ENCODE data around the gene PHEX. TPM values are rescaled to one million over a fixed set of nuclear protein-coding genes. Genes with fewer than 3 reads are reported as not detected.

PHEX gene
- total RNA-seq, result 0.53 TPM
- 0.10 TPM for polyA plus RNA-seq

DNA sequence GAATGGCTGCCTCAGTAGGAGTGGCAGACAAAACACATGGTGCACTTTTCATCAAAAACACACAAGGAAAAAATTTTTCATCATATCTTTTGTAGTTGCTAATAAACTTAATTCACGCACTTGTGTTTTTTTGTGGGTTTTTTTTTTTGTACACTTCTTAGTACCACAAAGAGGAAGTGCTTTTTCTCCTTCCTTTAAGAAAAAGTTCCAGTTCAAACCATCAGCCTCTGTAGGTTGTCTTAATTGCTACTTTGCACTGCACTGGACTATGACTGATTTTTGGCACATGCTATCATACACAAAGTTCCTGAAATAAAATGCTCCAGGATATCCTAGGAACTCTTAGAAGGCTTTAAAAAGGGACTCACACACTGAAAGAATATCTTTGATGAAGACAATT, at the start of gene PHEX:
Gene PHEX, plus strand, starts transcription at position 242 of the 400 bp plus-strand sequence. CDS start 681 bp downstream, outside the sequence.
- no peak for DNase-seq (ENCODE audit: extremely low spot score)
- Histone ChIP-seq H3K36me3 (ENCODE audit: insufficient read depth) (no peaks in the 10 kb centered on the region), H3K27ac (ENCODE audit: low read depth) (no peak within 1 kb of the TSS), H3K4me3 (ENCODE audit: low read depth, low read length) (no peak within 1 kb of the TSS), H3K4me1 (ENCODE audit: insufficient read depth) (no peaks in the 10 kb centered on the region)
- 68% methylated on average over 1 of the region's 1 CpG for WGBS

DNA sequence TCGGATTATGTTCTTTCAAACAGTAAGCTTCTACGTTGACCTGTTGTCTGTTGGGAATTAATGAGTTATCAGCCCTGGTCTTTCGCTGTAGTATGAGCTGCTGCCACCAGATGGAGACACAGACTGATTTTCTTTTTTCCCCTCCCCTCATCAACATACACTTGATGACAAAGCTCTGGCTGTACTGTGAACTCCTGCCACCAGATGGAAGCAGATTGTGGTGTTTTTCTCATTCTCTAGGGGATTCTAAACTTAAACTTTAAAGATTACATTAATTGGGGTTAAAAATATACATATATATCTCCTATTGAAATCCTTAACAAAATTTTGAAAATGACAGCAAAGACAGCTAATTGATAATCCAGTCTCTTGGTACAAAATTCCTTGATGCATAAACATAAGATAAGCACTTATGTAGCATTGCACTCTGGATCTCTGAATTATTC, 46.8 kb upstream of the PHEX start:
- no peak overlapping the region for H3K4me3 ChIP-seq (ENCODE audit: low read depth, low read length)
- DNase-seq (ENCODE audit: extremely low spot score), result peak; percentile 51
- H3K4me1 ChIP-seq (ENCODE audit: insufficient read depth), result no peaks in the 10 kb centered on the region
- H3K36me3 ChIP-seq (ENCODE audit: insufficient read depth), result peaks cover 4% of the 10 kb centered on the region
- H3K27ac ChIP-seq (ENCODE audit: low read depth), result no peak overlapping the region
- WGBS, result 9% methylated on average over 3 of the region's 3 CpGs

GRCh38 chrX:21986596-21986995, 45.5 kb upstream of the PHEX start:
- peaks cover 4% of the 10 kb centered on the region for H3K36me3 ChIP-seq (ENCODE audit: insufficient read depth)
- 44% methylated on average over 1 of the region's 1 CpG for WGBS
- H3K4me3 ChIP-seq (ENCODE audit: low read depth, low read length), result no peak overlapping the region
- H3K27ac ChIP-seq (ENCODE audit: low read depth), result no peak overlapping the region
- H3K4me1 ChIP-seq (ENCODE audit: insufficient read depth), result no peaks in the 10 kb centered on the region
- DNase-seq (ENCODE audit: extremely low spot score), result no peak

DNA sequence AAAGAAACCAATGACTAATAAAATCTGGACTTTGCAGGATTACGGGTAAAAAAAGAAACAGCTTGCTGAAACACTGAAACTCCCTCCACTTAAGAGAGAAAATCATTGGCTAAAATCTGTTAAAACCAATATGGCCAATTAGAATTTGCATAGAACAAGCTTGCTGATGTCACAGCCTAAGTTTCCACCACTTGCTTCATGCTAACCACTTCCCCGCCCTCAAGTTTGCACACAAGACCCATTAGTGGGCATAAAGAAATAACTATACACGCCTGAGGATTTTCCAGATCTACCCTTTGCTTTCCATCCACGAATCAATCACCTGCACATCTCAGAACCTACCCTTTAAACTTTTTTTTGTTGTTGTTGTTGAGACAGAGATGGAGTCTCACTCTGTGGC, 42.7 kb upstream of the PHEX start:
- no peak for DNase-seq (ENCODE audit: extremely low spot score)
- no peaks in the 10 kb centered on the region for H3K4me1 ChIP-seq (ENCODE audit: insufficient read depth)
- no peak overlapping the region for H3K27ac ChIP-seq (ENCODE audit: low read depth)
- H3K4me3 ChIP-seq (ENCODE audit: low read depth, low read length), result no peak overlapping the region
- WGBS, result 93% methylated on average over 4 of the region's 4 CpGs
- H3K36me3 ChIP-seq (ENCODE audit: insufficient read depth), result peaks cover 4% of the 10 kb centered on the region

DNA sequence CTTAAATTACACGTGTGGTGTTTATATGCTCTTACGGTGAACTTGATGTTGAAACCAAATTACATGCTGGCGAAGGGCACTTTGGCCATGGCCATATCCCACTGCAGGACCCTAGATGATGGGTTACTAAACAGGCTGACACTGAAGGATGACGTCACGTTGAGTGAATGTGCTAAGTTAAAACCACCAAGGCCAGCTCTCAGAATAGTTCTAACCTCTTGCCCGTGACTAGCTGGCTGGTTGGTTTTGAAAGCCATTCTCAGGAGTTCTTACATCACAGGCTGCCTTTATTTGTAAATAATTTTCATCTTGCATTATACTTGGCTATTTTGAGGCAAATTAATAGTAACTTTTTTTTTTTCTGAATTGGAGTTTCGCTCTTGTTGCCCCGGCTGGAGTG, 41.3 kb upstream of the PHEX start:
- WGBS, result 92% methylated on average over 8 of the region's 8 CpGs
- no peak overlapping the region for H3K4me3 ChIP-seq (ENCODE audit: low read depth, low read length)
- H3K4me1 ChIP-seq (ENCODE audit: insufficient read depth), result no peaks in the 10 kb centered on the region
- no peak for DNase-seq (ENCODE audit: extremely low spot score)
- H3K36me3 ChIP-seq (ENCODE audit: insufficient read depth), result peaks cover 4% of the 10 kb centered on the region
- H3K27ac ChIP-seq (ENCODE audit: low read depth), result no peak overlapping the region

GRCh38 chrX:21991504-21991903, 40.6 kb upstream of the PHEX start:
- Histone ChIP-seq H3K4me3 (ENCODE audit: low read depth, low read length) (no peak overlapping the region), H3K27ac (ENCODE audit: low read depth) (no peak overlapping the region), H3K4me1 (ENCODE audit: insufficient read depth) (no peaks in the 10 kb centered on the region), H3K36me3 (ENCODE audit: insufficient read depth) (peaks cover 4% of the 10 kb centered on the region)
- 92% methylated on average over 3 of the region's 3 CpGs for WGBS
- no peak for DNase-seq (ENCODE audit: extremely low spot score)

DNA sequence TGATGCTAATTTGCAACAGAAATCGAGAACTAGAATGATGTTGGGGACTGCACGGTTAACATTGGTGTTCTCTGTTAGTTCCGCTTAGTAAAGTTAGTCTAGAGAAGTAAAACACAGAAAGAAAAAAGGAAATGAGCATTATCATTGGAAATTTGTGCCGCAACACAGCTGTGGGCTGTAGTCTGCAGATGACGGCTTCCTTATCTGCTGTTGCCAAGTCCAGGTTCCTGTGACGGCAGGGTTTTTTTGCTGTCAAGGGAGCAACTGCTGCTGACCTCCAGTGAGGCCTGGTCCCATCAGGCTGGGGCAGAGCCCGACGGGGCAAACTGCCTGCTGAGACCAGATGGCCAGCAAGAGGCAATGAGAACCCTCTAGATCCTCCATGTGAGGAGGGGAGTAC, 38.9 kb upstream of the PHEX start:
- Histone ChIP-seq H3K27ac (ENCODE audit: low read depth) (no peak overlapping the region), H3K4me1 (ENCODE audit: insufficient read depth) (no peaks in the 10 kb centered on the region), H3K4me3 (ENCODE audit: low read depth, low read length) (no peak overlapping the region), H3K36me3 (ENCODE audit: insufficient read depth) (peaks cover 3% of the 10 kb centered on the region)
- WGBS, result 71% methylated on average over 8 of the region's 8 CpGs
- DNase-seq (ENCODE audit: extremely low spot score), result no peak

- Histone ChIP-seq H3K36me3 (ENCODE audit: insufficient read depth) (no peaks in the 10 kb centered on the region), H3K4me3 (ENCODE audit: low read depth, low read length) (no peak overlapping the region), H3K27ac (ENCODE audit: low read depth) (no peak overlapping the region), H3K4me1 (ENCODE audit: insufficient read depth) (no peaks in the 10 kb centered on the region)
- DNase-seq (ENCODE audit: extremely low spot score), result no peak
- 83% methylated on average over 10 of the region's 10 CpGs for WGBS
Observed at GRCh38 chrX:21996872-21997455, 35.2 kb upstream of the PHEX start.

DNA sequence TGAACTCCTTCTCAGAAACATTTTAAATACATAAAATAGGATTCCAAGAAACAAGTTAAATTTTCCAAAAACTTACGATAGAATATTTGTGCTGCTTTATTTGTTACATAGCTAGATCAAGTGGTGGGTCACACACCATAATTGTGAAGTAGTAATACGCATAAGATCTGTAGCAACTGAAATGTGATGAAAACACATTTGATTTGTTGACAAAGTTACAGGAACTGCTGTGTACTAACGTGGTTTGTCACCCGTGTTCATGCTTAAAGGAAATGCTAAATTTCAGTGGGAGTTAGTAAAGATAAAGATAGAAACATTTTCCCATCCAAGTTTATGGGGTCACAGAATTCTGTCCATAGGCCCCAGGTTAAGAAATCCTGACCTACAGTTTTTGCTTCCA, 34.1 kb upstream of the PHEX start:
- 70% methylated on average over 4 of the region's 4 CpGs for WGBS
- H3K27ac ChIP-seq (ENCODE audit: low read depth), result no peak overlapping the region
- H3K4me3 ChIP-seq (ENCODE audit: low read depth, low read length), result no peak overlapping the region
- H3K4me1 ChIP-seq (ENCODE audit: insufficient read depth), result no peaks in the 10 kb centered on the region
- no peaks in the 10 kb centered on the region for H3K36me3 ChIP-seq (ENCODE audit: insufficient read depth)
- no peak for DNase-seq (ENCODE audit: extremely low spot score)

DNA sequence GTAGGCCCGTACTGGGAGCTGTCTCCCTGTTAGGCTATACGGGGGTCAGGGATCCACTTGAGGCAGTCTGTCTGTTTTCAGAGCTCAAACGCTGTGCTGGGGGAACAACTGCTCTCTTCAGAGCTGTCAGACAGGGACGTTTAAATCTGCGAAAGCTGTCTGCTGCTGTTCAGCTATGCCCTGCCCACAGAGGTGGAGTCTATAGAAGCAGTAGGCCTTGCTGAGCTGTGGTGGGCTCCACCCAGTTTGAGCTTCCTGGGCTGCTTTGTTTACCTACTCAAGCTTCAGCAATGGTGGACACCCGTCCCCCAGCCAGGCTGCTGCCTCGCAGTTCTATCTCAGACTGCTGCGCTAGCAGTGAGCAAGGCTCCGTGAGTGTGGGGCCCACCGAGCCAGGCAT, 27.3 kb upstream of the PHEX start:
- Histone ChIP-seq H3K4me1 (ENCODE audit: insufficient read depth) (no peaks in the 10 kb centered on the region), H3K4me3 (ENCODE audit: low read depth, low read length) (no peak overlapping the region), H3K36me3 (ENCODE audit: insufficient read depth) (no peaks in the 10 kb centered on the region), H3K27ac (ENCODE audit: low read depth) (no peak overlapping the region)
- DNase-seq (ENCODE audit: extremely low spot score), result no peak
- 89% methylated on average over 10 of the region's 10 CpGs for WGBS

GRCh38 chrX:22012051-22012450, 20.1 kb upstream of the PHEX start:
- Histone ChIP-seq H3K36me3 (ENCODE audit: insufficient read depth) (no peaks in the 10 kb centered on the region), H3K4me1 (ENCODE audit: insufficient read depth) (no peaks in the 10 kb centered on the region), H3K27ac (ENCODE audit: low read depth) (no peak overlapping the region), H3K4me3 (ENCODE audit: low read depth, low read length) (no peak overlapping the region)
- 31% methylated on average over 5 of the region's 5 CpGs for WGBS
- no peak for DNase-seq (ENCODE audit: extremely low spot score)

- H3K27ac ChIP-seq (ENCODE audit: low read depth), result no peak overlapping the region
- DNase-seq (ENCODE audit: extremely low spot score), result no peak
- no peaks in the 10 kb centered on the region for H3K4me1 ChIP-seq (ENCODE audit: insufficient read depth)
- no peaks in the 10 kb centered on the region for H3K36me3 ChIP-seq (ENCODE audit: insufficient read depth)
- 94% methylated on average over 7 of the region's 7 CpGs for whole genome bisulfite sequencing
- H3K4me3 ChIP-seq (ENCODE audit: low read depth, low read length), result no peak overlapping the region
Observed at GRCh38 chrX:22012931-22013330, 19.2 kb upstream of the PHEX start.

DNA sequence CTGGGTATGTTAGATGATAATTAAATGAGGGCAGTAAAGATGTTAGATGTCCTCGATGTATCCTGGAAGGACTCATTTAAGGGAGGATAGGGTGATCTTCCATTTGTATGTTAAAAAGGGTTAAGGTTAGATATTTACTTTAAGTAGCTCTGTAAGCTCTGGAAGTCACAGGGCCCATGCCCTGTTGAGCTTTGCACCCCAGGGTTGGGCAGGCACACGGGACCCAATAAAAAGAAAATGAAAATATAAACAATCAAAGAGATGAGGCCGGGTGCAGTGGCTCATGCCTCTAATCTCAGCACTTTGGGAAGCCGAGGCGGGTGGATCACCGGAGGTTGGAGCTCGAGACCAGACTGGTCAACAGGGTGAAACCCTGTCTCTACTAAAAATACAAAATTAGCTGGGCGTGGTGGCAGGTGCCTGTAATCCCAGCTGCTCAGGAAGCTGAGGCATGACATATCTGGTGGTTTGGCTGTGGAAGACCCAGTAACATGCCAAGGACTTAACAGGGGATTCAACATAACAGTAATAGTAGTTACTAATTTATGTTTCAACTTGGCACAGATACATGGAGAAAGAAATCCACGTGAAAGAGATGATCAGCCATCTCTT, 16.9 kb upstream of the PHEX start:
- H3K4me1 ChIP-seq (ENCODE audit: insufficient read depth), result no peaks in the 10 kb centered on the region
- no peak overlapping the region for H3K4me3 ChIP-seq (ENCODE audit: low read depth, low read length)
- 70% methylated on average over 9 of the region's 9 CpGs for WGBS
- no peak overlapping the region for H3K27ac ChIP-seq (ENCODE audit: low read depth)
- no peak for DNase-seq (ENCODE audit: extremely low spot score)
- no peaks in the 10 kb centered on the region for H3K36me3 ChIP-seq (ENCODE audit: insufficient read depth)

DNA sequence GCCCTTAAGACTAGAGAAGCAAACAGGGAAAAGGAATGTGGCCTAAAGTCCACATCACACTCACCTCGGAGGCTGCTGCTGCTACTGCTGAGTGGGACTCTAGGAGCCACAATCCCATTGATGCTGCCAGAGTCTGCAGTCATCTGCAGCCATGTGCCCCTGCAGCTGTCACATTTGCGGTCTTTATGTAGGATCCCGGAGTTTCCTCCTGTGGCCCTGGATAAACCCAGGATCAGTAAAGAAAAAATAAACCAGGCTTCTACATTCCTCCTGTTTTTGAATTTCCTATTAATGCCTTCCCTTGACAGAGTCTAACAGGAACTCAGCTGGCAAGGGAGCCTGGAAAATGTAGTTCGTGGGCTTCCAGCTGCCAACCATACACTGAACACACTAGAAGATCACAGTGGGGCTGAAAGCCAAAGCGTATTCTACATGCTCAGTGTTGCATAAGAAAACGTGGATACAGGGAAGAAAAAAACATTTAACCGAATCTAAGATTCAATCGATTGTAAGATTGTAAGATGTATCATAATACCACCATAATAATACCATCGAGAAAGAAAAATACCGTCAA, 10.3 kb upstream of the PHEX start:
- H3K4me1 ChIP-seq (ENCODE audit: insufficient read depth), result no peaks in the 10 kb centered on the region
- no peak overlapping the region for H3K4me3 ChIP-seq (ENCODE audit: low read depth, low read length)
- H3K36me3 ChIP-seq (ENCODE audit: insufficient read depth), result no peaks in the 10 kb centered on the region
- no peak overlapping the region for H3K27ac ChIP-seq (ENCODE audit: low read depth)
- WGBS, result 63% methylated on average over 10 of the region's 10 CpGs
- DNase-seq (ENCODE audit: extremely low spot score), result no peak
